B cell (primary cell): ENCODE results near the gene GPR62. TPM values are rescaled to one million over a fixed set of nuclear protein-coding genes. Genes with fewer than 3 reads are reported as not detected.

Experiments used
- ATAC-seq: fragments of 200-7000 bp; cut with Tn5 transposase; one replicate; pipeline ENCODE4 v1.10.0; 2021; ENCODE audit warnings: low read depth, mild to moderate bottlenecking, moderate number of reproducible peaks, moderate library complexity
- CTCF ChIA-PET: fragments of 350-600 bp; sonication (Branson Sonifier 250); formaldehyde crosslinking; loops from one replicate; lab custom pipeline; 2021; ENCODE audit warnings: antibody characterized with exemption, inconsistent platforms; lab: Charles Lee
- POLR2A ChIA-PET: fragments of 350-600 bp; sonication (Branson Sonifier 250); formaldehyde crosslinking; loops from one replicate; lab custom pipeline; 2021; ENCODE audit warnings: antibody characterized with exemption; lab: Charles Lee
- DNase-seq: peaks from one replicate; pipeline ENCODE4 v3.0.0; 2013
- H2AFZ ChIP-seq: 2 replicates; pipeline ENCODE4 v1.6.1; 2012; ENCODE audit warnings: mild to moderate bottlenecking, low read depth, low read length; ENCODE audit not compliant: insufficient read depth, poor library complexity, severe bottlenecking
- H3K27ac ChIP-seq, 2 donors: 1 replicate in 1 of 2; 2 replicates in 1 of 2; pipeline ENCODE4 v1.5.1; 2012 to 2013; ENCODE audit warnings: low read length in 2 of 2, mild to moderate bottlenecking in 2 of 2, moderate library complexity in 1 of 2
- H3K27me3 ChIP-seq, 4 experiments: fragments of 200-600 bp in 1 of 4; sonication (generic) in 1 of 4; replicated peaks in 1 of 4; 1 replicate in 2 of 4; 2 replicates in 2 of 4; pipeline versions ENCODE4 v1.6.1 to v1.7.0; 2013 to 2016; ENCODE audit warnings: low read length in 3 of 4, mild to moderate bottlenecking in 2 of 4, mixed read lengths in 1 of 4, moderate library complexity in 1 of 4; ENCODE audit not compliant: insufficient read depth in 4 of 4, control insufficient read depth in 3 of 4; ENCODE audit errors: control extremely low read depth in 1 of 4
- H3K36me3 ChIP-seq, 2 experiments: replicated peaks in 1 of 2; 1 replicate in 1 of 2; 2 replicates in 1 of 2; pipeline versions ENCODE4 v1.6.1 to v1.7.1; 2013; ENCODE audit warnings: low read length in 1 of 2; ENCODE audit not compliant: insufficient read depth in 2 of 2, control insufficient read depth in 1 of 2; ENCODE audit errors: control extremely low read depth in 1 of 2, extremely low read depth in 1 of 2
- H3K4me1 ChIP-seq, 2 donors: fragments of 200-600 bp in 1 of 2; sonication (generic) in 1 of 2; 1 replicate in 1 of 2; 2 replicates in 1 of 2; pipeline versions ENCODE4 v1.5.1 to v1.6.1; 2013 to 2017; ENCODE audit warnings: low read length in 2 of 2; ENCODE audit not compliant: control insufficient read depth in 2 of 2, insufficient read depth in 2 of 2
- H3K4me2 ChIP-seq: replicated peaks from 2 replicates; pipeline ENCODE3; 2012; ENCODE audit warnings: mild to moderate bottlenecking, low read depth, low read length; ENCODE audit not compliant: poor library complexity, severe bottlenecking
- H3K4me3 ChIP-seq, 5 experiments: fragments of 200-600 bp in 1 of 5; sonication (generic) in 1 of 5; 1 replicate in 3 of 5; 2 replicates in 2 of 5; pipeline versions ENCODE4 v1.5.1 to v1.7.0; 2011 to 2016; ENCODE audit warnings: low read length in 4 of 5, mild to moderate bottlenecking in 4 of 5, low read depth in 2 of 5, control low read depth in 1 of 5, moderate library complexity in 1 of 5; ENCODE audit not compliant: insufficient read depth in 1 of 5; ENCODE audit errors: control extremely low read depth in 1 of 5, extremely low read depth in 1 of 5
- H3K79me2 ChIP-seq: fragments of 200-600 bp; sonication (generic); one replicate; pipeline ENCODE4 v1.6.0; 2016; ENCODE audit warnings: low read length; ENCODE audit not compliant: control insufficient read depth, insufficient read depth
- H3K9ac ChIP-seq: fragments of 200-600 bp; sonication (generic); 2 replicates; pipeline ENCODE4 v1.6.1; 2017; ENCODE audit warnings: mild to moderate bottlenecking, low read length, moderate library complexity
- H3K9me3 ChIP-seq, 3 donors: one replicate each; pipeline versions ENCODE4 v1.6.1 to v1.7.1; 2013; ENCODE audit warnings: low read length in 2 of 3; ENCODE audit not compliant: control insufficient read depth in 2 of 3, insufficient read depth in 1 of 3; ENCODE audit errors: control extremely low read depth in 1 of 3
- H4K20me1 ChIP-seq: 2 replicates; pipeline ENCODE4 v1.6.0; 2012; ENCODE audit warnings: mild to moderate bottlenecking, low read length; ENCODE audit not compliant: insufficient read depth, control insufficient read depth, poor library complexity, severe bottlenecking
- H3K27ac Mint-ChIP-seq: one replicate; pipeline ENCODE4 v1.8.0; 2021; ENCODE audit warnings: mixed read lengths
- H3K27me3 Mint-ChIP-seq: one replicate; pipeline ENCODE4 v1.8.0; 2021; ENCODE audit warnings: mixed read lengths
- H3K4me1 Mint-ChIP-seq: one replicate; pipeline ENCODE4 v1.8.0; 2021; ENCODE audit warnings: mixed read lengths
- H3K4me3 Mint-ChIP-seq: one replicate; pipeline ENCODE4 v1.8.0; 2021; ENCODE audit warnings: mixed read lengths
- H3K9me3 Mint-ChIP-seq: one replicate; pipeline ENCODE4 v1.8.0; 2022; ENCODE audit warnings: mixed read lengths; ENCODE audit not compliant: insufficient read depth
- EZH2 ChIP-seq: IDR thresholded peaks from 2 replicates; pipeline ENCODE4 v1.6.1; 2012; ENCODE audit warnings: borderline replicate concordance, low read depth, mild to moderate bottlenecking, moderate library complexity, low read length; ENCODE audit not compliant: insufficient read depth, poor library complexity, severe bottlenecking
- WGBS: methylation state at CpG from one replicate; pipeline ENCODE4 v1.1.5; 2013; ENCODE audit warnings: missing lambda C conversion rate; ENCODE audit not compliant: insufficient coverage; 5-methylcytosine and 5-hydroxymethylcytosine counted together
- intact Hi-C: fragments of 100-400 bp; cut with micrococcal nuclease; formaldehyde crosslinking; loops from one replicate; pipeline ENCODE4 v1.10.0; 2022
- polyA plus RNA-seq: library from polyadenylated mRNA; depleted of rRNA; stranded (reverse); fragments of >200 nt; gene quantifications from 2 replicates; pipeline ENCODE4 v1.2.3, GENCODE V29; 2012
- total RNA-seq, 2 donors: library from RNA; stranded (reverse); fragments of 120-200 nt in 1 of 2; gene quantifications; 1 replicate in 1 of 2; 2 replicates in 1 of 2; pipeline versions ENCODE4 v1.2.3 to v1.2.4, GENCODE V29; 2013 to 2022
- TF ChIP-seq, protein P1 (sequence below): fragments of 200-600 bp; IDR thresholded peaks from one replicate; pipeline ENCODE4 v1.8.0; 2022; ENCODE audit warnings: antibody characterized with exemption, mild to moderate bottlenecking

The GPR62 gene
- total and polyA plus RNA-seq, 2 donors (not counting 1 experiment from before 2014, with no cell fraction given), result not detected

GRCh38 chr3:51985063-51985462 is 29.9 kb downstream of the GPR62 start:
- Histone ChIP-seq H4K20me1 (no peaks in the 10 kb centered on the region), H3K4me1 (peaks cover 10 to 19% of the 10 kb centered on the region in 2 donors), H3K9ac (no peak overlapping the region), H3K36me3 (peaks cover 0 to 5% of the 10 kb centered on the region in 2 experiments), H3K27ac (peak overlapping the region in 1 of 2 donors; percentile 76), H3K79me2 (peaks cover 13% of the 10 kb centered on the region), H3K9me3 (no peaks in the 10 kb centered on the region), H2AFZ (no peak overlapping the region), H3K4me2 (no peak overlapping the region), H3K27me3 (no peaks in the 10 kb centered on the region), H3K4me3 (no peak overlapping the region)
- Mint-ChIP-seq H3K4me3 (peak overlapping the region; percentile 60), H3K9me3 (no peaks in the 10 kb centered on the region), H3K4me1 (peaks cover 17% of the 10 kb centered on the region), H3K27me3 (no peaks in the 10 kb centered on the region), H3K27ac (peak overlapping the region; percentile 64)
- POLR2A ChIA-PET, result no interaction called here
- ATAC-seq (no peak), DNase-seq (no peak)
- intact Hi-C loops, result no loop called here
- WGBS, result 95% methylated on average over 4 of the region's 6 CpGs
- TF ChIP-seq EZH2, result no peak
- TF ChIP-seq, protein P1, sequence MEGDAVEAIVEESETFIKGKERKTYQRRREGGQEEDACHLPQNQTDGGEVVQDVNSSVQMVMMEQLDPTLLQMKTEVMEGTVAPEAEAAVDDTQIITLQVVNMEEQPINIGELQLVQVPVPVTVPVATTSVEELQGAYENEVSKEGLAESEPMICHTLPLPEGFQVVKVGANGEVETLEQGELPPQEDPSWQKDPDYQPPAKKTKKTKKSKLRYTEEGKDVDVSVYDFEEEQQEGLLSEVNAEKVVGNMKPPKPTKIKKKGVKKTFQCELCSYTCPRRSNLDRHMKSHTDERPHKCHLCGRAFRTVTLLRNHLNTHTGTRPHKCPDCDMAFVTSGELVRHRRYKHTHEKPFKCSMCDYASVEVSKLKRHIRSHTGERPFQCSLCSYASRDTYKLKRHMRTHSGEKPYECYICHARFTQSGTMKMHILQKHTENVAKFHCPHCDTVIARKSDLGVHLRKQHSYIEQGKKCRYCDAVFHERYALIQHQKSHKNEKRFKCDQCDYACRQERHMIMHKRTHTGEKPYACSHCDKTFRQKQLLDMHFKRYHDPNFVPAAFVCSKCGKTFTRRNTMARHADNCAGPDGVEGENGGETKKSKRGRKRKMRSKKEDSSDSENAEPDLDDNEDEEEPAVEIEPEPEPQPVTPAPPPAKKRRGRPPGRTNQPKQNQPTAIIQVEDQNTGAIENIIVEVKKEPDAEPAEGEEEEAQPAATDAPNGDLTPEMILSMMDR, result no peak
- CTCF ChIA-PET, result interaction anchor here (4.0 kb wide), 1 partner anchor 10 kb away, joined by 25 read pairs; the partner anchor contains the start of gene RPL29

DNA sequence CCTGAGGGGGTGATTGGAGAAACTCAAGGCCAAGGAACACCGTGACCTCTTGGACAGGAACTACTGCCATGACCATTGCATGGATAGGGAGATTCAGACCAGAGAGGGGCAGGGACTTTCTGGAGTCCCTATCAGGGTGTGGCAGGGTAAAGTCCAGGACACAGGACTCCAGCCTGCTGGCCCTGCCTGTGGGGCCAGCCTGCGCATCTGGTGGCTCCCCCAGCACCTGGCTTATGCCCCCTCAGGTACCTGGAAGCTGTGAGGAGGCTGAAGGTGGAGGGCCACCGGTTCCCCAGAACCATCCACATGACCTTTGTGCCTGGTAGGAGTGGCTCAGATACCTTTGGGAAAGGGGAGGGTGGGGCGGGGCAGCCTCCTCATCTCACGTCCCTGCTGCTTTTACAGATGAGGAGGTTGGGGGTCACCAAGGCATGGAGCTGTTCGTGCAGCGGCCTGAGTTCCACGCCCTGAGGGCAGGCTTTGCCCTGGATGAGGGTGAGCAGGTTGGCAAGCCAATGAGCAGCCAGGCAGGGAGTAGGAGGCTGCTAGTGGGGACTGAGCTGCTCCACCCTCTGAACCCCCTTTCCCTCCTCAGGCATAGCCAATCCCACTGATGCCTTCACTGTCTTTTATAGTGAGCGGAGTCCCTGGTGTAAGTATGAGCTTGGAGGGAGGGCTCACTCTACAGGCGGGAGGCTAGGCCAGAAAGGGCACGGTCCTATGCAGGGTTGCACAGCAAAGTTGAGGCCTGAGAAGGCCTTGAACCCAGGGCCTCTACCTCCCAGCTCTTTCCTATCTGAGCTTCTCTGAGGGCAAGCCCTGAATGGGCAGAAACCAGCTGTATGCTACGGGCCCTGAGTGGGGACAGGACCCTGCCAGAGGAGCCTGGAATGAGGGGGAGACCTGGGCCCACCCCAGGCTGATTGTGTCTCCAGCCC is 31.1 kb downstream of the GPR62 start:
- intact Hi-C loops, result no loop called here
- no peaks in the 10 kb centered on the region for H3K27me3 ChIP-seq
- POLR2A ChIA-PET, result interaction anchor here (0.8 kb wide), 1 partner anchor 10 kb away, joined by 3 read pairs; the partner anchor contains the start of gene RPL29
- no peak for TF ChIP-seq EZH2
- TF ChIP-seq, protein P1, result no peak
- Mint-ChIP-seq H3K4me3 (no peak overlapping the region), H3K9me3 (no peaks in the 10 kb centered on the region), H3K4me1 (peaks cover 18% of the 10 kb centered on the region), H3K27ac (peak overlapping the region; percentile 26), H3K27me3 (no peaks in the 10 kb centered on the region)
- H4K20me1 ChIP-seq, result peaks cover 2% of the 10 kb centered on the region
- peaks cover 0 to under 1% of the 10 kb centered on the region in 2 experiments for H3K36me3 ChIP-seq
- H3K4me3 ChIP-seq, result no peak overlapping the region
- DNase-seq (no peak), ATAC-seq (no peak)
- peaks cover 10 to 19% of the 10 kb centered on the region in 2 donors for H3K4me1 ChIP-seq
- H3K9me3 ChIP-seq, result no peaks in the 10 kb centered on the region
- peaks cover 3% of the 10 kb centered on the region for H3K79me2 ChIP-seq
- 91% methylated on average over 12 of the region's 12 CpGs for WGBS
- H3K9ac ChIP-seq, result no peak overlapping the region
- H3K27ac ChIP-seq, result no peak overlapping the region
- CTCF ChIA-PET, result no interaction called here
- no peak overlapping the region for H2AFZ ChIP-seq
- H3K4me2 ChIP-seq, result no peak overlapping the region
